Bronchial epithelial cell (primary cell): ENCODE results near the gene OR6C65. TPM values are rescaled to one million over a fixed set of nuclear protein-coding genes. Genes with fewer than 3 reads are reported as not detected.
A peak's percentile ranks its signal among the peaks of the same experiment; 100 is the strongest.
"Not testable (repeated sequence)": the region's sequence is repeated elsewhere in the genome, so short reads cannot be mapped to it uniquely, and the experiment has no call there.

ENCODE experiments used
- DNase-seq: peaks from one replicate; pipeline ENCODE4 v3.0.0-alpha.2; 2010; ENCODE audit warnings: low read depth
- FAIRE-seq: peaks from 2 replicates; lab custom pipeline; 2011; peaks lifted over from hg19 to GRCh38; lab: Jason Lieb, UNC
- H3K27me3 ChIP-seq: 2 replicates; pipeline ENCODE4 v1.5.1; 2011; ENCODE audit warnings: low read length; ENCODE audit not compliant: control insufficient read depth, insufficient read depth
- H3K36me3 ChIP-seq: 2 replicates; pipeline ENCODE4 v1.5.1; 2011; ENCODE audit warnings: low read length; ENCODE audit not compliant: control insufficient read depth, insufficient read depth
- H3K4me3 ChIP-seq: 2 replicates; pipeline ENCODE4 v1.5.1; 2011; ENCODE audit warnings: mild to moderate bottlenecking, low read depth, low read length, control low read depth
- CTCF ChIP-seq: IDR thresholded peaks from 2 replicates; pipeline ENCODE4 v1.5.1; 2011; ENCODE audit warnings: mild to moderate bottlenecking, moderate library complexity, low read length, control low read depth, inconsistent platforms; ENCODE audit not compliant: insufficient read depth, severe bottlenecking
- total RNA-seq: library from RNA; depleted of rRNA; stranded (reverse); fragments of >200 nt; gene quantifications from 2 replicates; pipeline ENCODE4 v1.2.1, GENCODE V29; 2014

Gene OR6C65
- total RNA-seq, 1 donor from 2014 or later = not detected

- no peak for DNase-seq
- H3K4me3 ChIP-seq = no peak overlapping the region
- no peaks in the 10 kb centered on the region for H3K36me3 ChIP-seq
- H3K27me3 ChIP-seq = no peaks in the 10 kb centered on the region
- FAIRE-seq = no peak
- TF ChIP-seq CTCF = no peak
Observed at GRCh38 chr12:55416961-55417360, 16.6 kb downstream of the OR6C65 start.

- no peak for TF ChIP-seq CTCF
- Histone ChIP-seq H3K36me3 (no peaks in the 10 kb centered on the region), H3K4me3 (no peak overlapping the region), H3K27me3 (no peaks in the 10 kb centered on the region)
- peak; percentile 7 for FAIRE-seq
- no peak for DNase-seq
Observed at GRCh38 chr12:55420307-55420962, 20.1 kb downstream of the OR6C65 start.

GRCh38 chr12:55425954-55426353 is 25.6 kb downstream of the OR6C65 start, which contains the start of gene OR6C76:
TSS of gene OR6C76 (plus strand) at chr12:55426254. CDS start at chr12:55426254, 0 bp downstream.
- no peak within 1 kb of the TSS for H3K4me3 ChIP-seq
- H3K27me3 ChIP-seq = no peaks in the 10 kb centered on the region
- DNase-seq = no peak
- no peaks in the 10 kb centered on the region for H3K36me3 ChIP-seq
- no peak for FAIRE-seq
- no peak for TF ChIP-seq CTCF

GRCh38 chr12:55428331-55429243 is 28.3 kb downstream of the OR6C65 start:
- TF ChIP-seq CTCF = no peak
- DNase-seq (no peak), FAIRE-seq (no peak)
- Histone ChIP-seq H3K27me3 (no peaks in the 10 kb centered on the region), H3K4me3 (no peak overlapping the region), H3K36me3 (no peaks in the 10 kb centered on the region)

GRCh38 chr12:55441233-55441632 is 40.9 kb downstream of the OR6C65 start:
- not testable (repeated sequence) for DNase-seq, FAIRE-seq, H3K27me3 ChIP-seq, H3K36me3 ChIP-seq, H3K4me3 ChIP-seq

GRCh38 chr12:55443776-55444175 is 43.4 kb downstream of the OR6C65 start, which contains the start of gene OR6C2:
TSS of gene OR6C2 (plus strand) at chr12:55444076. CDS start at chr12:55452214, 8,138 bp downstream.
- TF ChIP-seq CTCF = no peak
- Histone ChIP-seq H3K36me3 (no peaks in the 10 kb centered on the region), H3K27me3 (no peaks in the 10 kb centered on the region), H3K4me3 (no peak within 1 kb of the TSS)
- FAIRE-seq (no peak), DNase-seq (no peak)
